ENCODE measurements around the gene CPNE6. TPM values are rescaled to one million over a fixed set of nuclear protein-coding genes. Genes with fewer than 3 reads are reported as not detected.
A peak's percentile ranks its signal among the peaks of the same experiment; 100 is the strongest.

The CPNE6 gene
- polyA plus RNA-seq, 3 donors = not detected

DNA sequence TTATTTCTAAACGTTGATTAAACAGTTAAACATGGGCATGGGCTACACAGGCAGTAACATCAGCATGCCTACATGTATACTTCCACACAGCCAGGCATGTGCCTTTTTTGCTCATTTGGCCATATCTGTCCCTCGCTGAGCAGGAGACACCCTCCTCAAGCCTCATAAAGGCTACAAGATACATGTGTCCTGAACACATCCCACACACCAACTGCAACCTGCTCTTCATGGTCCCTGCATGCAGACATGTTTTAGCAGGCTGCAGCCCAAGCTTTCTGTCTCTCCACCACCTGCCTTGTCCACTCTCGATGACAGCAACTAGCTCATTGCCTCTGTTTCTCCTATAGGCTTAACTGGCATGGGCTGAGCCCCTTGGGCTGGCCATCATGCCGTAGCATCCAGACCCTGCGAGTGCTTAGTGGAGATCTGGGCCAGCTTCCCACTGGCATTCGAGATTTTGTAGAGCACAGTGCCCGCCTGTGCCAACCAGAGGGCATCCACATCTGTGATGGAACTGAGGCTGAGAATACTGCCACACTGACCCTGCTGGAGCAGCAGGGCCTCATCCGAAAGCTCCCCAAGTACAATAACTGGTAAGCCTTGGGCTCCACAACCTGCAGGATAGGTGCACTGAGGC is 25.3 kb downstream of the CPNE6 start:
- H3K4me1 Mint-ChIP-seq = peaks cover 57% of the 10 kb centered on the region
- intact Hi-C loops (cut with micrococcal nuclease) = no loop called here

DNA sequence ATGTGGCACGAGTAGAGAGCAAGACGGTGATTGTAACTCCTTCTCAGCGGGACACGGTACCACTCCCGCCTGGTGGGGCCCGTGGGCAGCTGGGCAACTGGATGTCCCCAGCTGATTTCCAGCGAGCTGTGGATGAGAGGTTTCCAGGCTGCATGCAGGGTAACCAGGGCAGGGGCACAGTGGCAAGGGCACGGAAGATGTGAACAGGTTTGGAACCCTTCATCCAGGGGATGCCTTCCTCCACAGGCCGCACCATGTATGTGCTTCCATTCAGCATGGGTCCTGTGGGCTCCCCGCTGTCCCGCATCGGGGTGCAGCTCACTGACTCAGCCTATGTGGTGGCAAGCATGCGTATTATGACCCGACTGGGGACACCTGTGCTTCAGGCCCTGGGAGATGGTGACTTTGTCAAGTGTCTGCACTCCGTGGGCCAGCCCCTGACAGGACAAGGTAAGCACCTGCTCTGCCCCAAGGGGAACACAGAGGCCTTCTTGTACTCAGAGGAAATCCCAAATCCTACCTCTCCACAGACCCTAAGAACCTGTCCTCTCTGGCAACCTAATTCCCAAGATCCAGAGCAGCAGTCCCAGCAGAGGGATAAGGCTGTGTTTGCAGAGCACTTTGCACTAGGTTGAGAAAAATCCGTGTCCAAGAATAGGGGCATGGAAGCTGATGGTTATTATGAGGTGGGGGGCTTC is 27.0 kb downstream of the CPNE6 start:
- H3K79me2 ChIP-seq (ENCODE audit: insufficient read depth, low read length) = peaks cover 34% of the 10 kb centered on the region
- Mint-ChIP-seq H3K9me3 (peaks cover 0 to 3% (median 0%) of the 10 kb centered on the region in 7 donors), H3K4me1 (peaks cover 43% of the 10 kb centered on the region), H3K4me3 (no peak overlapping the region), H3K27me3 (ENCODE audit: low read depth in 3 of 3) (peaks cover 0 to 2% (median 1%) of the 10 kb centered on the region in 3 donors), H3K36me3 (peaks cover 42 to 57% of the 10 kb centered on the region in 2 donors), H3K27ac (peak overlapping the region in 2 of 7 donors; percentile 1 to 29)
- H3K27ac ChIP-seq (ENCODE audit: low read depth in 1 of 2, low read length in 2 of 2) = peak overlapping the region in 1 of 2 donors; percentile 40
- intact Hi-C loops (cut with micrococcal nuclease) = no loop called here
- 96% methylated on average over 14 of the region's 16 CpGs for WGBS (ENCODE audit: insufficient coverage)
- H3K9ac ChIP-seq (ENCODE audit: insufficient read depth, low read length, poor library complexity, severe bottlenecking) = no peak overlapping the region
- H3K4me2 ChIP-seq (replicated peaks; ENCODE audit: extremely low read depth, low read length, poor library complexity, severe bottlenecking) = no peak overlapping the region
- no peaks in the 10 kb centered on the region for H3K9me3 ChIP-seq (replicated peaks in 1 of 2; ENCODE audit: control insufficient read depth in 1 of 2, insufficient read depth in 1 of 2, low read length in 2 of 2)
- H3K36me3 ChIP-seq (replicated peaks in 1 of 2; ENCODE audit: control insufficient read depth in 1 of 2, insufficient read depth in 2 of 2, low read length in 2 of 2) = peaks cover 32 to 58% of the 10 kb centered on the region in 2 donors
- peaks cover 20% of the 10 kb centered on the region for H4K20me1 ChIP-seq (ENCODE audit: insufficient read depth, low read length)
- no peak overlapping the region for H2AFZ ChIP-seq (ENCODE audit: insufficient read depth, low read depth, low read length, poor library complexity, severe bottlenecking)
- H3K4me1 ChIP-seq (ENCODE audit: control insufficient read depth in 1 of 2, insufficient read depth in 2 of 2, low read length in 2 of 2) = peaks cover 42 to 53% of the 10 kb centered on the region in 2 donors
- TF ChIP-seq, protein P1, sequence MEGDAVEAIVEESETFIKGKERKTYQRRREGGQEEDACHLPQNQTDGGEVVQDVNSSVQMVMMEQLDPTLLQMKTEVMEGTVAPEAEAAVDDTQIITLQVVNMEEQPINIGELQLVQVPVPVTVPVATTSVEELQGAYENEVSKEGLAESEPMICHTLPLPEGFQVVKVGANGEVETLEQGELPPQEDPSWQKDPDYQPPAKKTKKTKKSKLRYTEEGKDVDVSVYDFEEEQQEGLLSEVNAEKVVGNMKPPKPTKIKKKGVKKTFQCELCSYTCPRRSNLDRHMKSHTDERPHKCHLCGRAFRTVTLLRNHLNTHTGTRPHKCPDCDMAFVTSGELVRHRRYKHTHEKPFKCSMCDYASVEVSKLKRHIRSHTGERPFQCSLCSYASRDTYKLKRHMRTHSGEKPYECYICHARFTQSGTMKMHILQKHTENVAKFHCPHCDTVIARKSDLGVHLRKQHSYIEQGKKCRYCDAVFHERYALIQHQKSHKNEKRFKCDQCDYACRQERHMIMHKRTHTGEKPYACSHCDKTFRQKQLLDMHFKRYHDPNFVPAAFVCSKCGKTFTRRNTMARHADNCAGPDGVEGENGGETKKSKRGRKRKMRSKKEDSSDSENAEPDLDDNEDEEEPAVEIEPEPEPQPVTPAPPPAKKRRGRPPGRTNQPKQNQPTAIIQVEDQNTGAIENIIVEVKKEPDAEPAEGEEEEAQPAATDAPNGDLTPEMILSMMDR (IDR thresholded peaks at IDR 0.05) = no peak
- H3K27me3 ChIP-seq (ENCODE audit: control insufficient read depth in 2 of 2, insufficient read depth in 2 of 2, low read length in 2 of 2) = no peaks in the 10 kb centered on the region
- DNase-seq = no peak
- H3K4me3 ChIP-seq (replicated peaks in 1 of 3; ENCODE audit: low read depth in 2 of 3, low read length in 3 of 3) = no peak overlapping the region

More for the DNA sequence above, 25.3 kb downstream of the CPNE6 start:
- 99% methylated on average over 8 of the region's 8 CpGs for WGBS (ENCODE audit: insufficient coverage)
- DNase-seq = no peak
- peaks cover 0 to 3% (median 0%) of the 10 kb centered on the region in 7 donors for H3K9me3 Mint-ChIP-seq
- H3K4me3 Mint-ChIP-seq = no peak overlapping the region
- TF ChIP-seq, protein P1 (IDR thresholded peaks at IDR 0.05) = no peak
- H2AFZ ChIP-seq (ENCODE audit: insufficient read depth, low read depth, low read length, poor library complexity, severe bottlenecking) = no peak overlapping the region
- no peak overlapping the region for H3K4me2 ChIP-seq (replicated peaks; ENCODE audit: extremely low read depth, low read length, poor library complexity, severe bottlenecking)
- peaks cover 55 to 67% of the 10 kb centered on the region in 2 donors for H3K4me1 ChIP-seq (ENCODE audit: control insufficient read depth in 1 of 2, insufficient read depth in 2 of 2, low read length in 2 of 2)
- no peaks in the 10 kb centered on the region for H3K27me3 ChIP-seq (ENCODE audit: control insufficient read depth in 2 of 2, insufficient read depth in 2 of 2, low read length in 2 of 2)
- no peak overlapping the region for H3K27ac ChIP-seq (ENCODE audit: low read depth in 1 of 2, low read length in 2 of 2)
- H3K27ac Mint-ChIP-seq = peak overlapping the region in 2 of 7 donors; percentile 13 to 54
- peaks cover 29 to 44% of the 10 kb centered on the region in 2 donors for H3K36me3 Mint-ChIP-seq
- H3K4me3 ChIP-seq (replicated peaks in 1 of 3; ENCODE audit: low read depth in 2 of 3, low read length in 3 of 3) = no peak overlapping the region
- H3K36me3 ChIP-seq (replicated peaks in 1 of 2; ENCODE audit: control insufficient read depth in 1 of 2, insufficient read depth in 2 of 2, low read length in 2 of 2) = peaks cover 22 to 42% of the 10 kb centered on the region in 2 donors
- peaks cover 20% of the 10 kb centered on the region for H4K20me1 ChIP-seq (ENCODE audit: insufficient read depth, low read length)
- H3K79me2 ChIP-seq (ENCODE audit: insufficient read depth, low read length) = peaks cover 34% of the 10 kb centered on the region
- no peaks in the 10 kb centered on the region for H3K9me3 ChIP-seq (replicated peaks in 1 of 2; ENCODE audit: control insufficient read depth in 1 of 2, insufficient read depth in 1 of 2, low read length in 2 of 2)
- H3K27me3 Mint-ChIP-seq (ENCODE audit: low read depth in 3 of 3) = peaks cover 0 to 2% (median 1%) of the 10 kb centered on the region in 3 donors
- H3K9ac ChIP-seq (ENCODE audit: insufficient read depth, low read length, poor library complexity, severe bottlenecking) = no peak overlapping the region
